NOMO-1 treated with DMSO at 0.1 percent for 48 hours (cell line): ENCODE data around the gene KLHL8.
"Not testable (repeated sequence)": the region's sequence is repeated elsewhere in the genome, so short reads cannot be mapped to it uniquely, and the experiment has no call there.

Source experiments
- DNase-seq: peaks from one replicate; lab custom pipeline; 2025; ENCODE audit not compliant: unreplicated experiment; lab: John Stamatoyannopoulos, UW

Gene KLHL8

DNA sequence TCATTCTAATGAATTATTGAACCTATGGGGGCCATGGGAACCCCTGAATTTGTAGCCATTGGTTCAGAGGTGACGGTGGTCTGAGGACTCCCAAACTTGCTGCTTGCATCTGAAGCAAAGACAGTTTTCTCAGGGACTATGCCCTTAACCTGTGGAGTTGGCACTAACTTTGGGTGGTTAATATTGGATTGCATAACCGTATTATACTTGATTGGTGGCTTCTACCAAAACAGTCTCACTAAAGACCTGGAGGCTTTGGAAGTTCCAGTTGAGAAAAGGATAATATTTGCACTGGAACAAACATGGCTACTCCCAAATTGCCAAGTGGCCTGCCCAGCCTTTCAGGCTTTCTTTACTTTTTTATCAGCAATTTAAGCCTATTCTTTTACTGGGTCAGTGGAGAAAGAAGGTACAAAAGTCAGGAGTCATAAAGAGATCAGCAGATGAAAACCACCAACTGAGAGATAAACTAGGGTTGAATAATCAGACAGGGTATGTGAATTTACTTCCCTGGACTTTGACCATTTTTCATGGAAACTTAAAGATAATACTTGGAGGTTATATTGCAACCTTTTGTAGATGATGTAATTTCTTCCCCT lies 7.9 kb upstream of the KLHL8 start:
- DNase-seq: no peak

DNA sequence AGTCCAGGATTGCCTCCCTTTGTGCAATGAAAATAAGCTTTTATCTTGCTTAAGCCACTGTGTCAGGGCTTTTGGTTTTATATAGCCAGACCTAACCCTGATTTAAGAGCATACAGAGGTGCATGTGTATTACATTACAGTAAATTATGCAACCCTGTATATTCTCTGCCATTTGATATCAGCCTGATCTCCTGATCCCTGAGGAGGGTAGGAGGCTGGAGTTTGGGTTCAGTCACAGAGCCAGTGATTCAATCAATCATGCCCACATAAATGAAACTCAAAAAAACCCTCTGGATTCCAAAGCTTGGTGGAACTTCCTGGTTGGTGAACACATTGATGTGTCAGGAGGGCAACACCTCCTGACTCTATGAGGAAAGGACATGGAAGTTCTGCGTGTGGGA lies 7.3 kb upstream of the KLHL8 start:
- DNase-seq: no peak

DNA sequence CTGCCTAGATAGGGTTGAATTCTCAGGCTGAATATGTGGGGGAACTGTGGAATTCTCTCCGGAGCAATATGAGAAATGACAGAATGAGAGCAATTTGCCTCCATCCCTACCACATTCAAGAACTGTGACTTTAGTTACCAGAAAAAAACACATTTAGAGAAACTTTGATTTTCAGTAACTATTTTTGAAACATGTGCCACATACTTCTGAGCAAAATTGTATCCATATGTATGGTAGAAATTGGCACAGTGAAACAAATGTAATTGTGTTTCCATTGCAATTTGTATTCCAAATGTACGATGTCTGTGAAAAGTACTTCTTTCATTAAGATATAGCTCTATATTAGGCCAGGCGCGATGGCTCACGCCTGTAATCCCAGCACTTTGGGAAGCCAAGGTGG lies 5.5 kb upstream of the KLHL8 start:
- DNase-seq: no peak

DNA sequence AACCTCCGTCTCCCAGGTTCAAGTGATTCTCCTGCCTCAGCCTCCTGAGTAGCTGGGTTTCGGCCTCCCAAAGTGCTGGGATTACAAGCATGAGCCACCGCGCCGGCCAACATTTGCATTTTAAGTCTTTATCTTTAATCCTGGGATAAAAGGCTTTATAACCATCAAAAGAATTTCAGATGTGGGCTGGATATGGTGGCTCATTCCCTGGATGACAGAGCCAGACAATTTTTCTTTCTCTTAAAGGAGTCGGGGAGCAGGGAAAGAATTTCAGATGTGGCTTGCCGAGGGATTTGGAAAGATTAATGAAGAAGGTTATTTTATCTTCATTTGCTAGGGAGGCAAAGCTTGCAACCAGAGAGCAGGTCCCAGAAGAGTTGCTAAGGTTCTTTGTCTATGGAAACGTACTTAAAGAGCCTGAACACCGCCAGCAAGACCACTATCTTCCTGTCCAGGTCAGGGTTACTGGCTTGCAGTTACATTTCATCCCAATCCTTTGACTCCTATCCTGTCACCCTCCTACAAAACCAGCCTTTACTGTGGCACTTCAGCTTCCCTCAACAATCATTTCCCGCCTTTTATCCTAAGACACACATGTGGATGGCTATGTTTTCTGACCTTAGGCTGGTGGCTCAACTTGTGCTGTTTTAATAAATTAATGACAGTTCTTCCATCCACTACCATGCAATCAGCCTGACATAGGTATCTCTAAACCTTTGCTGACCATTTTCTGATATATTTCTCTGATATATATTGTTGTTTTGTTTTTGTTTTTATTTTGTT lies 3.9 kb upstream of the KLHL8 start:
- no peak for DNase-seq

DNA sequence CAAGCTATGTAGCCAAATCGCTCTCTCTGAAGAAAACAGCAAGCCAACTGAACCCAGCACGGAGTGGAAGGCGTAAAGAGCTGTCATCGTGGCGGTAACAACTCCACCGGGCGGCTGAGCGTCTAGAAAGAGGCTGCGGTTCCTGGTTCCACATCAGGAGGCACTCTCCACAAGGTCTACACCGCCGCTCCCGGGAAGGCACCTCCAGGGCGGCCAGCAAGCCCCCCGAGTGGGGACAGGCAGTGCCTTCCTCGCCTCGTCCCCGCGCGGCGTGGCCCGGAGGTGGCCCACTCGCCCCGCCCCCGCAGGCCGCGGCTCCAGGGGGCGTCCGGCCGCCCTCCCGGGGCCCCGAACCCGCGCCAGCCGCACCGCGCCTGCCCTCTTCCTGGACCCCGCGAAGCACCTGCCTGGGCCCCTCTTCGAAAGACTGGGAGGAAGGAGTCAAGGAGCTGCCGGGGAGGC lies 755 bp downstream of the KLHL8 start:
- peak; percentile 17 for DNase-seq

DNA sequence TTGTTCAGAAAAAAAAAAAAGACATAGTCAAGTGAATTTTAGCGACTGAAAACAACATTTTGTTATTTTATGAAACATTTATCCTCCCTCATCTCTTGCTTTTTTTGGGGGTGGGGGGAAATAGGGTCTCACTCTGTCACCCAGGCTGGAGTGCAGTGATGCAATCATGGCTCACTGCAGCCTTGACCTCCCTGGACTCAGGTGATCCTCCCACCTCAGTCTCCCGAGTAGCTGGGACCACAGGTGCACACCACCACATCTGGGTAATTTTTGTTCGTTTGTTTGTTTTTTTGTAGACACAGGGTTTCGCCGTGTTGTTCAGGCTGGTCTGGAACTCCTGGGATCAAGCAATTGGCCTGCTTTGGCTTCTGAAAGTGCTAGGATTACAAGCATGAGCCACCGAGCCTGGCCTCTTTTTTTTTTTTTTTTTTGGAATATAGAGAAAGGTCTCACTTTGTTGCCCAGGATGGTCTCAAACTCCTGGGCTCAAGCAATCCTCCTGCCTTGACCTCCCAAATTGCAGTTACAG lies 3.1 kb downstream of the KLHL8 start:
- DNase-seq: not testable (repeated sequence)

DNA sequence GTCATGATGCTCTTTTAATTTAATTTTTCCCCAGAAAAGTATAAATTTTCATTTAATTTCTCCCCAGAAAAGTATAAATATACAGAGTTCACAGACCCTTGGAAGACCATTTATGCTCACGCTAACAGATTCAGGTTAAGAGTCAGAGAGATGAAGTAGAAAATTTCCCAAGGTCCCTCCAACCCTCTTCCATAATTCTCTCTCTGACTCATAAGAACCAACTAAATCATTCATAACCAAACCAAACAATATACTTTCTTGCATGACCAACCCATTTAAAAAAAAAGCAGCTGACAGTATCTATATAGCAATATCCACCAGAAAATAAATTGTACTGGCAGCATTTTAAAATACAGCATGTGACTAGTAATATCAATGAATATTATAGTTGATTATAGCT lies 3.9 kb downstream of the KLHL8 start:
- no peak for DNase-seq

DNA sequence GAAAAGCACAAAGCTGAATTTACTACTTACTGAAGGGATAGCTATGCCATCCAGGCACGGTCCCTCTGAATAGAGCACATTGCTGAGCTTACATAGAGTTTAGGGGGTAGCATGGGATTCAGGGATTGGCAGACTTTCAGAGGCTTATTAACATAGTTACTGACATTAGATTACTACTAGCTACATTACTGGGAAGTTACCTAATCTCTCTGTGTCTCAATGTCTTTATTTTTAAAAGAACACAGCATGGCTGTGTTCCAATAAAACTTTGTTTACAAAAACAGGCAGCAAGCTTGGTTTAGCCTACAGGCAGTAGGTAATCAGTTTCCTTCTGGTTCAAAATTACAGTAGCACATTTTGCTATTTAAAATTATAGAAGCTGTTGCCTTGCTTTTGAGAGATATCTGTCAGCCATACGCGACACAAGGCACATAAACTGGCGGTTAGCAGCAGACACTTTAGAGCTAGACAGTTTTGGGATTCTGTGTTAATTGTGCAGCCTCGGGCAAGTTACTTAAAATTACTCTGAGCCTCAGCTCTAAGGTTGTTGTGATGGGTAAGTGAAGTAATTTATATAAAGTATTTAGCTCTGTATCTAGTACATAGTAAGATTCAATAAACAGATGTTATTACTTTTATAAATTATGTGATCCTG lies 6.9 kb downstream of the KLHL8 start:
- DNase-seq: peak; percentile 43

DNA sequence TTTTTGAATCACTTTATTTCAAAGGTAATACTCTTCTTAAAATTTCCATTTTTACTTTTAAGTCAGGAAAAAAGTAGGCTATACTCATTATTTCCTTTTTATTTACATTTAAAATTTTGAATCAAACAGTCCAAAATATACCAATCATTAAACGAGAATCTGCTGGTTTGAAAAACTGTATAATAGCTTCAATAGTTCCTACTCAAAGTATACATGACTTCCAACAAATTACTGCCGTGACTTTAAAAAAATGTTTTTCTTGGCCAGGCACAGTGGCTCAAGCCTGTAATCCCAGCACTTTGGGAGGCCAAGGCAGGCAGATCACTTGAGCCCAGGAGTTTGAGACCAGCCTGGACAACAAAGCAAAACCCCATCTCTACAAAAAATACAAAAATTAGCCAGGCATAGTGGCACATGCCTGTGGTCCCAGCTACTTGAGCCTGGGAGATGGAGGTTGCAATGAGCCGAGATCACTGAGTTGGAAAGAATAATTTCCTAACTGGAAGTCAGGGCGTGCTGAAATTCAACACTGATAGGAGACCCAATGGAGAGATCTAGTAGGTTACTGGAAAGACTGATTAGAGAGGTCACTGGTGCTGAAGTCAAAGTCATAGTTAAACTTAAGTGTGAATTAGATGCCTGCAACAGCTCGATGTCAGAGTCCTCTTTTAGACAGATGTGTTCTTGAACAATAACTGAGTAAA lies 9.0 kb downstream of the KLHL8 start:
- DNase-seq: no peak

DNA sequence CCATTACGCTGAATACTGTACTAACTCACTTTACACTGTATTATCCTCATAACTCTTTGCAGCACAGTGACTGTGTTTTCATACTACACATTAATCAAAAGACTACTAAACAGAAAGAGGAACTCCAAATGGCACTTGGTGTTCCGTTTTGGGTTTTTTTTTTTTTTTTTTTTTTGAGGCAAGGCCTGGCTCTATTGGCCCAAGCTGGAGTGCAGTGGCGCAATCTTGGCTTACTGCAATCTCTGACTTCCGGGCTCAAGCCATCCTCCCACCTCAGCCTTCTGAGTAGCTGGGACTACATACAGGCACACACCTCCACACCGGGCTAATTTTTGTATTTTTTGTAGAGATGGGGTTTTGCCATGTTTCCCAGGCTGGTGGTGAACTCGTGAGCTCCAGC lies 10.7 kb downstream of the KLHL8 start:
- peak; percentile 91 for DNase-seq

DNA sequence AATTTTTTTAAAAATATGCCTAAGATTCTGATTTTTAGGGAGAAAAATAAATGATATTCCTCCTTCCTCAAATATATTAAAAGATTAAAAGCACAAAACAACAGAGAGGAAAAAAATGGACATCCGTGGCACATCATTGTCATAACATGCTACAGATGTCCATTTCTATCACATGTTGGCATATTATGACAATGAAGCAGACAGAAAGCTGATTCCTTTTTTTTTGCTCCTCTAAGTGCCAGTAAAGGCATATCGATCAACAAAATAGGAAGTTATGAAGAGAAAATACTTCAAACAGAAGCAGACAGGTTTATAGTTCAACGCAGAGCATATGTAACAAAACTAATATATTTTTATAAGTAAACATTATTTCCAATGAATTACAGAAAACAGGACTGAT lies 11.2 kb downstream of the KLHL8 start:
- peak; percentile 19 for DNase-seq

DNA sequence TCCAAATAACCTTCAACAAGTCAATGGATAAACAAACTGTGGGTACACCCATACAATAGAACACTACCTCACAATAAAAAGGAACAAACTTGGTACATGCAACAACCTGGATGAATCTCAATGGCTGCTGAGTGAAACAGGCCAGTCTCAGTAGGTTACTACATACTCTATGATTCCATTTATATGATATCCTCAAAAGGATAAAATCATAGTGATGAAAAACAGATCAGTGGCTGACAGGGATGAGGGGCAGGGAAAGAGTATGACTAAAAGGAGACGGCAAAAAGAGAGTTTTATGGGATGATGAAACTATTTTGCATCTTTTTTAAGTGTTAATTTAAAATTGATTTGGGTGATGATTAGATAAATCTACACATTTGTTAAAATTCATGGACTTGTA lies 15.9 kb downstream of the KLHL8 start:
- no peak for DNase-seq

DNA sequence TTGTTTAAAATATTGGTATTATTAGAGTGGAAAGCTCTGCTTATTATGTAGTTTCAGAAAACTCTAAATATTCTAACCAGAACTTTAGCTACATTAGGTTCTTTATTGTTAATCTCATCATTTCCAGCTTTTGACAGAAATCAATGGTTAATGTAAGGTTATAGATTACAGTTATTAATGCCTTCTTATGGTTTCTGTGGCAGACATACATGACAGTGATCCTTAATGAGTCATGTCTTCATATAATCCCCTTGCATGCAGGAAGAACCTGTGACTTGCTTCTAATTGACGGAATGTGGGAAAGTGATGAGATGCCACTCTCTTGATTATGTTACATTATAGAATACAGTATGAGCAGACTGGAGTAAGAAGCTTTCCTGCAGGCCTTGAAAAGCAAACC lies 23.5 kb downstream of the KLHL8 start:
- DNase-seq: no peak

DNA sequence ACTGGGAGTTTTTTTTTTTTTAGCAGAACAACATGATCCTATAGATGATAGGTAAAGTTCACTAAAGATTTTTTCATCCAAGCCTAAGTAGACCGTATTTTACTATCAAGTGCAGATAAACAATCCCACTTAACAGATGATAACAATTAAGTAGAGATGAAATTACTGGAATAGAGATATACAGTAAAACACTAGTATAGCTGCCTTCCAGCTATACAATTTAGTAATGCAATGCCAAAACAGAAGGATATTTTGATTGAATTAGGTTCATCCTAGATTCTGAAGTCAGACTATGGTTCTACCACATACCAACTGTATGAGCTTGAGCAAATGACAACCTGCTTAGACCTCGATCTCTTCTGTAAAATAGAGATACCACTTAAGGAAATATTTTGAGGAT lies 24.3 kb downstream of the KLHL8 start:
- DNase-seq: no peak

DNA sequence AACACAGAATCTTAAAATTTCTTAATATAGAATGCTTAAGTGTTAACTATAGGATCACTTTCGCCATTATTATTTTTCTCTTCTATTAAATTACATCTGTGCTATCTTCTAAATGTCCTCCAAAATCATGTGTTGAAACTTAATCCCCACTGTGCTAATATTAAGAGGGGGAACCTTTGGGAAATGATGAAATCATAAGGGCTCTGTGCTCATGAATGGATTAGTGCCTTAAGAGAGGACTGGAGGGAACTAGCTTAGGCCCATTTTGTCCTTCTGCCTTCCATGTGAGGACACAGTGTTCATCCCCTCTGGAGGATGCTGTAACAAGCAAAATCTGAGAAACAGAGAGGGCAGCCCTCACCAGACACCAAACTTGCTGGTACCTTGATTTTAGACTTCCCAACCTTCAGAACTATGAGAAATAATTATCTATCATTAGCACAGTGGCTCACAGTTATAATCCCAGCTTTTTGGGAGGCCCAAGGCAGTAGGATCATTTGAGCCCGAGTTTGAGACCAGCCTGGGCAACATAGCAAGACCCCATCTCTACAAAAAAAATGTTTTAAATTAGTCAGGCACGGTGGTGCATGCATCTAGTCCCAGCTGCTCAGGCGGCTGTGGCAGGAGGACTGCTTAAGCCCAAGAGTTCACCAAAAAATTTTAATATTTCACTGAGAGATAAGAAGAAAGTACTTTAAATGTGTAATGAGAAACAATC lies 26.3 kb downstream of the KLHL8 start:
- no peak for DNase-seq

DNA sequence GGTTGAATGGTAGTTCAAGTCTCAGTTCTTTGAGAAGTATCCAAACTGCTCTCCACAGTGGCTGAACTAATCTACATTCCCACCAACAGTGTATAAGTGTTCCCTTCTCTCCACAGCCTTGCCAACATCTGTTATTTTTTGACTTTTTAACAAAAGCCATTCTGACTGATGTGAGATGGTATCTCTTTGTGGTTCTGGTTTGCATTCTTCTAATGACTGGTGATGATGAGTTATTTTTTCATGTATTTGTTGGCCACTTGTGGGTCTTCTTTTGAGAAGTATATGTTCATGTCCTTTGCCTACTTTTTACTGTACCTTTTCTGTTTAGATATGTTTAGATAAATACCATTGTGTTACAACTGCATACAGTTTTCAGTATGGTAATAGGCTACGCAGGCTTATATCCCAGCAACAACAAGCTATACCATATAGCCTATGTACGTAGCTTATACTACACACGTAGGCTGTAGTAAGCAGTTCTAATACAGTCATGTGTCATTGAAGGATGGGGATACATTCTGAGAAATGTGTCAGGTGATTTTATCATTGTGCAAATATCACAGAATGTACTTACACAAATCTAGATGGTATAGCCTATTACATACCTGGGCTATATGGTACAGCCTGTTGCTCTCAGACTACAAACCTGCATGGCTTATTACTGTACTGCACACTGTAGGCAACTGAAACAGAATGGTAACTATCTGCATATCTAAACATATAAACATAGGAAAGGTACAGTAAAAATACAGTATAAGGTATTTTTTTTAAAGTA lies 28.1 kb downstream of the KLHL8 start:
- DNase-seq: no peak

DNA sequence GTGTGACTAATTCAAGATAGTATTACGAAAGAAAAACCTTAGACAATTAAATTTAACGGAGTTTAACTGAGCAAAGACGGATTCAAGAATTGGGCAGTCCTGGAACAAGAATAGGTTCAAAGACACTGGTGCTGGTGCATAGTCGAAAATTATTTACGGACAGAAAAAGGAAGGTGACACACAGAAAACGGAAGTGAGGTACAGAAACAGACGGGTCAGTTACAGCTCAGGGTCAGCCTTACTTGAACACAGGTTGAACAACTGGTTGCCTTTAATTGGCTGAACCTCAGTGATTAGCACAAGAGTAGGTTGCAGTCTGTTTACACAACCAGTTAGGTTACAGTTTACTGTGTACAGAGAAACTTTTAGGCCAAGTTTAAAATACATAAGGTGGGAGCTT lies 31.5 kb downstream of the KLHL8 start:
- peak; percentile 91 for DNase-seq

DNA sequence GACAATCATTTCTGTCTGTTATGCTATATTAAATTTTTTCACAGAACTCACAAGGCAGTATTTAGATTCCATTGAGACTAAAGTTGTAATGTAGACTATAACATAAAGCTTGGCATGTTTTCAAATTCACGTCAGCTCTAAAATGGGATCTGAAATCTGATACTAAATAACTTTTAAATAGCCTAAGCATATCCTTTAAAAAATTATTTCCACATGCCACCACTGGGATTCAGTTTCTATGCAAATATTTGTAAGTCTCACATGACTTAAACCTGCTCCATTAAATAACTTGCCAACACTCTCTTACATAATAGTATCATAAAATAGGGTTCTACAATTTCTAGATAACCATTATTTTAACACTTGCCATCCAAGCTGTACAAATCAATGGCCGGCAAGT lies 32.4 kb downstream of the KLHL8 start:
- DNase-seq: no peak

DNA sequence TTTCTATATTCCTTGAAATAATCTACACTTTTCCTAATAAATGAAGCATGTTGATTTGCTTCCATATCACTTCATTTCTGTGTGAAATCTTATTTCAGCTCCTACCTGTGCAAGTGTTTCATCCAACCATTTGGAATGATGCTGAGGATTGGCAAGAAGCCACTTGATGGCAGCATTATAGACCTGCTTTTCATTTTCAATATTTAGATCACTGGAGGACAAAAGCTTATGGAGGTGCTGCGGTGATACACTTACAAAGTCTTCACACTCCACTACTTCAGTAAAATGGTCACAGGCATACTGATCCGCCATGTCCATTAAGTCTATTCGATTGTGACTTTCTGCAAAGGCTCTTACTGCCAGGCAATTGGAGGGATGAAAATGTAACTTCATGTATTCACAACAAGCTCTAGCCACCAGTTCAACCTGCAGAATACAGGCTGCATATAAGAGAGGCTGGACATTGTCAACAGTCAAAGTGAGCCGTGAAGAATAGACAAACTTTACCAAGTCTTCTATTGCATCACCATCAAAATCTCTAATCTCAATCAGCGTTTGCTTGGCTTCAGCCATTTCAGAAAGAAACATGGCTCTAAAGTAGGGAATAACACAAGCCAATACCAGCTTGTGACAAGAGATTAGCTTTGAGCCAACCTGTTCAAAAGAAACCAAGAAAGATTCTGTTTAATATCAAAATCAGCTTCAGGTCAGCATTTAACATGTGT lies 35.1 kb downstream of the KLHL8 start:
- no peak for DNase-seq
